OCI-LY1 (cell line): Measurements from ENCODE around the gene LRRC19.

ENCODE experiments used
- H2AFZ ChIP-seq: fragments of 200-600 bp; sonication (generic), shearing (Covaris generic); 2 replicates; pipeline ENCODE4 v1.6.0; 2014; ENCODE audit warnings: antibody characterized with exemption, mild to moderate bottlenecking, low read length
- H3F3A ChIP-seq: fragments of 200-600 bp; sonication (generic), shearing (Covaris generic); 2 replicates; pipeline ENCODE4 v1.6.0; 2014; ENCODE audit warnings: mild to moderate bottlenecking, antibody characterized with exemption, low read length, moderate library complexity; ENCODE audit not compliant: insufficient read depth
- H3K27ac ChIP-seq: fragments of 200-600 bp; sonication (generic); 2 replicates; pipeline ENCODE4 v1.5.1; 2014; ENCODE audit warnings: low read length, mixed run types, mild to moderate bottlenecking, low read depth; ENCODE audit not compliant: poor library complexity, severe bottlenecking
- H3K27me3 ChIP-seq: fragments of 200-600 bp; sonication (generic); 2 replicates; pipeline ENCODE4 v1.6.0; 2014; ENCODE audit warnings: antibody characterized with exemption, mild to moderate bottlenecking, low read length, moderate library complexity; ENCODE audit not compliant: insufficient read depth
- H3K36me3 ChIP-seq: fragments of 200-600 bp; sonication (generic); 2 replicates; pipeline ENCODE4 v1.6.1; 2014; ENCODE audit warnings: mild to moderate bottlenecking, antibody characterized with exemption, low read length, moderate library complexity, mixed read lengths; ENCODE audit not compliant: insufficient read depth
- H3K4me1 ChIP-seq: fragments of 200-600 bp; sonication (generic); 2 replicates; pipeline ENCODE4 v1.5.1; 2014; ENCODE audit warnings: mild to moderate bottlenecking, low read length, moderate library complexity; ENCODE audit not compliant: insufficient read depth, severe bottlenecking
- H3K4me2 ChIP-seq: fragments of 200-600 bp; sonication (generic), shearing (Covaris generic); 2 replicates; pipeline ENCODE4 v1.6.1; 2014; ENCODE audit warnings: low read length
- H3K4me3 ChIP-seq: fragments of 200-600 bp; sonication (generic); 2 replicates; pipeline ENCODE4 v1.5.1; 2014; ENCODE audit warnings: low read length, low read depth, mild to moderate bottlenecking, mixed read lengths; ENCODE audit not compliant: poor library complexity, severe bottlenecking
- H3K79me2 ChIP-seq: fragments of 200-600 bp; shearing (Covaris generic); 2 replicates; pipeline ENCODE4 v1.6.1; 2016; ENCODE audit warnings: mixed run types, low read length, mixed read lengths; ENCODE audit not compliant: insufficient read depth
- H3K9ac ChIP-seq: fragments of 200-600 bp; sonication (generic), shearing (Covaris generic); 2 replicates; pipeline ENCODE4 v1.6.1; 2014; ENCODE audit warnings: mild to moderate bottlenecking, low read length, mixed read lengths
- H3K9me2 ChIP-seq: fragments of 200-600 bp; sonication (generic), shearing (Covaris generic); 2 replicates; pipeline ENCODE4 v1.6.1; 2014; ENCODE audit warnings: low read depth, mild to moderate bottlenecking, low read length, mixed read lengths
- H3K9me3 ChIP-seq: fragments of 200-600 bp; shearing (Covaris generic); 2 replicates; pipeline ENCODE4 v1.6.1; 2014; ENCODE audit warnings: low read length, mixed read lengths
- H4K20me1 ChIP-seq: fragments of 200-600 bp; sonication (generic), shearing (Covaris generic); 2 replicates; pipeline ENCODE4 v1.6.0; 2016; ENCODE audit warnings: mild to moderate bottlenecking, low read length; ENCODE audit not compliant: insufficient read depth
- EZH2 ChIP-seq: fragments of 200-600 bp; sonication (generic), shearing (Covaris generic); IDR thresholded peaks from 2 replicates; pipeline ENCODE4 v1.8.0; 2017; ENCODE audit warnings: borderline replicate concordance, mixed run types, mild to moderate bottlenecking, antibody characterized with exemption, low read length, moderate library complexity, mixed read lengths
- TF ChIP-seq, protein P1 (sequence below): fragments of 200-600 bp; sonication (generic), shearing (Covaris generic); IDR thresholded peaks from 2 replicates; pipeline ENCODE4 v1.5.1; 2017; ENCODE audit warnings: mild to moderate bottlenecking, antibody characterized with exemption, low read length, moderate library complexity, mixed read lengths

Gene LRRC19

DNA sequence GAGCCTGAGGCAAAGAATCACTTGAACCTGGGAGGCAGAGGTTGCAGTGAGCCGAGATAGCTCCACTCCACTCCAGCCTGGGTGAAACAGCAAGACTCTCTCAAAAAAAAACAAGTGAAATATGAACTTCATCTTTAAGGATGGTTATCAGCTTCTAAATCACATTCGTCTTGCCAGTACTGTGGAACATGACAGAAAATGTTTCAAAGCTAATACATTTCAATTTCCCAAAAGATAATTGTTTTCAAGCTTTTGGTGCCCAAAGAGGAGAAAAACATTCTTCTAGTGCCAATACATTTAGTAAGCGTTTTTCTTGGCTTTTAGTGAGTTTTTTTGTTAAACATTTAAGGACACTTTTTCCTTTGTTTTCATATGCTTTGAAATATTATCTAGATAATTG is 53.7 kb downstream of the LRRC19 start:
- no peak overlapping the region for H3K4me2 ChIP-seq
- no peaks in the 10 kb centered on the region for H4K20me1 ChIP-seq
- no peak overlapping the region for H2AFZ ChIP-seq
- H3K79me2 ChIP-seq: peaks cover 1% of the 10 kb centered on the region
- no peaks in the 10 kb centered on the region for H3K9me2 ChIP-seq
- no peaks in the 10 kb centered on the region for H3F3A ChIP-seq
- H3K27ac ChIP-seq: no peak overlapping the region
- TF ChIP-seq EZH2: no peak
- TF ChIP-seq, protein P1, sequence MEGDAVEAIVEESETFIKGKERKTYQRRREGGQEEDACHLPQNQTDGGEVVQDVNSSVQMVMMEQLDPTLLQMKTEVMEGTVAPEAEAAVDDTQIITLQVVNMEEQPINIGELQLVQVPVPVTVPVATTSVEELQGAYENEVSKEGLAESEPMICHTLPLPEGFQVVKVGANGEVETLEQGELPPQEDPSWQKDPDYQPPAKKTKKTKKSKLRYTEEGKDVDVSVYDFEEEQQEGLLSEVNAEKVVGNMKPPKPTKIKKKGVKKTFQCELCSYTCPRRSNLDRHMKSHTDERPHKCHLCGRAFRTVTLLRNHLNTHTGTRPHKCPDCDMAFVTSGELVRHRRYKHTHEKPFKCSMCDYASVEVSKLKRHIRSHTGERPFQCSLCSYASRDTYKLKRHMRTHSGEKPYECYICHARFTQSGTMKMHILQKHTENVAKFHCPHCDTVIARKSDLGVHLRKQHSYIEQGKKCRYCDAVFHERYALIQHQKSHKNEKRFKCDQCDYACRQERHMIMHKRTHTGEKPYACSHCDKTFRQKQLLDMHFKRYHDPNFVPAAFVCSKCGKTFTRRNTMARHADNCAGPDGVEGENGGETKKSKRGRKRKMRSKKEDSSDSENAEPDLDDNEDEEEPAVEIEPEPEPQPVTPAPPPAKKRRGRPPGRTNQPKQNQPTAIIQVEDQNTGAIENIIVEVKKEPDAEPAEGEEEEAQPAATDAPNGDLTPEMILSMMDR: no peak
- H3K9me3 ChIP-seq: no peaks in the 10 kb centered on the region
- no peak overlapping the region for H3K4me3 ChIP-seq
- H3K4me1 ChIP-seq: peaks cover 31% of the 10 kb centered on the region
- H3K27me3 ChIP-seq: no peaks in the 10 kb centered on the region
- no peak overlapping the region for H3K9ac ChIP-seq
- H3K36me3 ChIP-seq: no peaks in the 10 kb centered on the region

DNA sequence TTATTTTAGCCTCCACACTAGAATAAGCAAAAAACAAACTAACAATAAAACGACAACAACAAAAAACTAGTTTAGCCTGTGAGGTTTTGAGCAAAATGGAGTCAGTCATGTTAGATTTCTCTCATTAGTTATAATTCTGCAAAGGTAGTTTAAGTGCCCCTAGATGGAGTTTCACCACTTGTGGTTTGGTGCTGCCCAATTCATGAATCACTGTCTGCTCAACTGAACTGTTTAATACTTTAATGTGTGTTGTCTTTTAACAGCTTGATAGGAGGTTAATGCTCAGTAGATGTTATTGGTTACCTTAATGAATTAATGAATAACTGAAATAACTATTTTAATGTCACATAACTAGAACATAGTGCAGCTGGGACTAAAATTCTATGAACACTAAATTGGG is 55.0 kb downstream of the LRRC19 start:
- no peaks in the 10 kb centered on the region for H3K36me3 ChIP-seq
- TF ChIP-seq EZH2: no peak
- TF ChIP-seq, protein P1: no peak
- H3K9me3 ChIP-seq: no peaks in the 10 kb centered on the region
- no peak overlapping the region for H3K4me3 ChIP-seq
- H3K9ac ChIP-seq: no peak overlapping the region
- no peak overlapping the region for H3K27ac ChIP-seq
- no peaks in the 10 kb centered on the region for H4K20me1 ChIP-seq
- H3K4me1 ChIP-seq: peaks cover 29% of the 10 kb centered on the region
- peaks cover 14% of the 10 kb centered on the region for H3K79me2 ChIP-seq
- H3K4me2 ChIP-seq: no peak overlapping the region
- no peaks in the 10 kb centered on the region for H3K27me3 ChIP-seq
- H3F3A ChIP-seq: no peaks in the 10 kb centered on the region
- H2AFZ ChIP-seq: no peak overlapping the region
- no peaks in the 10 kb centered on the region for H3K9me2 ChIP-seq

DNA sequence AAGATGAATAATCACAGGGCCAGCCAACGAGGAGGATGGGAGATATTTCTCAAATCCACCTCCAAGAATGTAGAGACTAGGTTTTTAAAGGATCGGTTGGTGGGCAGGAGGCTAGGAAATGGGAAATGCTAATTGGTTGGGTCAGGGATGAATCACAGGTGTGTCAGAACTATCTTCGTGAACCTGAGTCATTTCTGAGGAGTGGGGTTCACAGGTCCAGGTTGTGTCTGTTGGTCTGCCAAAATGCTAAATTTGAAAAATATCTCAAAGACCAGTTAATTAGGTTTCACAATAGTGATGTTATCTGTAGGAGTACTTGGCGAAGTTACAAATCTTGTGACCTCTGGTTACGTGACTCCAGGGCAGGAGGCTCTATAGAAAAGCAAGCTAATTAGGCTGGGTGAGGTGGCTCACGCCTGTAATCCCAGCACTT is 55.8 kb downstream of the LRRC19 start:
- Histone ChIP-seq H3K27me3 (no peaks in the 10 kb centered on the region), H3F3A (no peaks in the 10 kb centered on the region), H3K9me2 (no peaks in the 10 kb centered on the region), H3K4me3 (no peak overlapping the region), H3K36me3 (no peaks in the 10 kb centered on the region), H3K9me3 (no peaks in the 10 kb centered on the region), H3K4me1 (peaks cover 29% of the 10 kb centered on the region), H3K4me2 (no peak overlapping the region), H2AFZ (no peak overlapping the region), H3K27ac (no peak overlapping the region), H3K79me2 (peaks cover 23% of the 10 kb centered on the region), H3K9ac (no peak overlapping the region), H4K20me1 (no peaks in the 10 kb centered on the region)
- no peak for TF ChIP-seq EZH2
- TF ChIP-seq, protein P1: no peak
